ENCODE data around the gene ZNF414. TPM values are rescaled to one million over a fixed set of nuclear protein-coding genes. Genes with fewer than 3 reads are reported as not detected.
A peak's percentile ranks its signal among the peaks of the same experiment; 100 is the strongest.

ZNF414 gene
- polyA plus RNA-seq, 1 donor, result 21.6 TPM

GRCh38 chr19:8539621-8540149, 25.7 kb upstream of the ZNF414 start:
- no peaks in the 10 kb centered on the region for H3K36me3 ChIP-seq (ENCODE audit: control insufficient read depth, insufficient read depth, low read length)
- H3K9me3 ChIP-seq (ENCODE audit: control insufficient read depth, low read depth, low read length), result no peaks in the 10 kb centered on the region
- H3K4me3 ChIP-seq (ENCODE audit: low read length), result no peak overlapping the region
- WGBS (ENCODE audit: insufficient coverage, low lambda C conversion rate), result no CpG with 5 or more reads among the region's 12 CpGs
- H3K27me3 ChIP-seq (ENCODE audit: control insufficient read depth, insufficient read depth, low read length), result no peaks in the 10 kb centered on the region
- DNase-seq, result no peak
- no peaks in the 10 kb centered on the region for H3K4me1 ChIP-seq (ENCODE audit: control insufficient read depth, insufficient read depth, low read length)
- no peak overlapping the region for H3K27ac ChIP-seq (ENCODE audit: low read length)

DNA sequence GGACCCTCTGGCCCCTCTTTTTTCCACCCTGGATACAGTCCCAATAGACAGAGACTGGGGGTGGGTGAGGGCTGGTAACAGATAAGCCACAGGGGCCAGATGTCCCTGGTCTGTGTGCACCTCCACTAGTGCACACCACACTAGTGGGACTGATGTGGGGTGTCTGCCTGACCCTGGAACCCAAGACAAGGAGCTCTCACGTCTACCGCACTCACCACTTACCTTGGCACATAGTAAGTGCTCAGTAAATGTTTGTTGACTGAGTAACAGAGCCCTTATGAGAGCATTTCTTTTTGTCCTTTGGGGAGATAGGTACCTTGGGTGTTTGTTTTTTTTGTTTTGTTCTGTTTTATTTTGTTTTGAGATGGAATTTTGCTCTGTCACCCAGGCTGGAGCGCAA, 23.1 kb upstream of the ZNF414 start:
- H3K27me3 ChIP-seq (ENCODE audit: control insufficient read depth, insufficient read depth, low read length), result no peaks in the 10 kb centered on the region
- no CpG with 5 or more reads among the region's 3 CpGs for WGBS (ENCODE audit: insufficient coverage, low lambda C conversion rate)
- no peak overlapping the region for H3K27ac ChIP-seq (ENCODE audit: low read length)
- H3K4me1 ChIP-seq (ENCODE audit: control insufficient read depth, insufficient read depth, low read length), result peaks cover 7% of the 10 kb centered on the region
- H3K4me3 ChIP-seq (ENCODE audit: low read length), result no peak overlapping the region
- no peaks in the 10 kb centered on the region for H3K9me3 ChIP-seq (ENCODE audit: control insufficient read depth, low read depth, low read length)
- H3K36me3 ChIP-seq (ENCODE audit: control insufficient read depth, insufficient read depth, low read length), result no peaks in the 10 kb centered on the region
- no peak for DNase-seq

GRCh38 chr19:8536282-8536681, 22.3 kb upstream of the ZNF414 start:
- Histone ChIP-seq H3K27me3 (ENCODE audit: control insufficient read depth, insufficient read depth, low read length) (no peaks in the 10 kb centered on the region), H3K27ac (ENCODE audit: low read length) (no peak overlapping the region), H3K36me3 (ENCODE audit: control insufficient read depth, insufficient read depth, low read length) (no peaks in the 10 kb centered on the region), H3K4me1 (ENCODE audit: control insufficient read depth, insufficient read depth, low read length) (peaks cover 11% of the 10 kb centered on the region), H3K4me3 (ENCODE audit: low read length) (no peak overlapping the region), H3K9me3 (ENCODE audit: control insufficient read depth, low read depth, low read length) (no peaks in the 10 kb centered on the region)
- no CpG with 5 or more reads among the region's 22 CpGs for WGBS (ENCODE audit: insufficient coverage, low lambda C conversion rate)
- DNase-seq, result no peak

DNA sequence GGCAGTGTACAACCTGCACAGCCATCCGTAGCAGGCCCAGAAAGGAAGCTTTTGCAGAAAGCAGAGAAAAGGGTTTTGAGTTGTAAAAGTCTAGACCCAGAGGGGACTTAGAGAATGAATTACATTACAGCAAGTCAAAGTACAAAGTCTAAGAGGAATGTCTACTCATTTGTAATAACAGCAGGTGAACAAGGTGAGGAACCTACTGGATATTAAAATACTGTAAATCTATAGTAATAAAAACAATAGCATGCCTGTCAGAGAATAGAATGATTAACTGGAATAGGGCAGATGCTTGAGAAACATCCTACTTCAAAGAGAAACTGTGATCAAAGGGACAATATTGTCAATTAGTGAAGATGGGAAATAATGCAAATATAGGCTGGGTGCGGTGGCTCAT, 18.3 kb upstream of the ZNF414 start:
- 0% methylated on average over 1 of the region's 2 CpGs for WGBS (ENCODE audit: insufficient coverage, low lambda C conversion rate)
- Histone ChIP-seq H3K4me3 (ENCODE audit: low read length) (no peak overlapping the region), H3K27ac (ENCODE audit: low read length) (peak overlapping the region; percentile 56), H3K9me3 (ENCODE audit: control insufficient read depth, low read depth, low read length) (peaks cover 7% of the 10 kb centered on the region), H3K36me3 (ENCODE audit: control insufficient read depth, insufficient read depth, low read length) (no peaks in the 10 kb centered on the region), H3K27me3 (ENCODE audit: control insufficient read depth, insufficient read depth, low read length) (no peaks in the 10 kb centered on the region), H3K4me1 (ENCODE audit: control insufficient read depth, insufficient read depth, low read length) (peaks cover 27% of the 10 kb centered on the region)
- peak in 1 of 2 donors; percentile 85 for DNase-seq

GRCh38 chr19:8531470-8531869, 17.5 kb upstream of the ZNF414 start:
- H3K4me1 ChIP-seq (ENCODE audit: control insufficient read depth, insufficient read depth, low read length), result peaks cover 33% of the 10 kb centered on the region
- no CpG with 5 or more reads among the region's 7 CpGs for WGBS (ENCODE audit: insufficient coverage, low lambda C conversion rate)
- H3K36me3 ChIP-seq (ENCODE audit: control insufficient read depth, insufficient read depth, low read length), result no peaks in the 10 kb centered on the region
- H3K27me3 ChIP-seq (ENCODE audit: control insufficient read depth, insufficient read depth, low read length), result no peaks in the 10 kb centered on the region
- H3K27ac ChIP-seq (ENCODE audit: low read length), result no peak overlapping the region
- peaks cover 7% of the 10 kb centered on the region for H3K9me3 ChIP-seq (ENCODE audit: control insufficient read depth, low read depth, low read length)
- no peak overlapping the region for H3K4me3 ChIP-seq (ENCODE audit: low read length)
- DNase-seq, result no peak

DNA sequence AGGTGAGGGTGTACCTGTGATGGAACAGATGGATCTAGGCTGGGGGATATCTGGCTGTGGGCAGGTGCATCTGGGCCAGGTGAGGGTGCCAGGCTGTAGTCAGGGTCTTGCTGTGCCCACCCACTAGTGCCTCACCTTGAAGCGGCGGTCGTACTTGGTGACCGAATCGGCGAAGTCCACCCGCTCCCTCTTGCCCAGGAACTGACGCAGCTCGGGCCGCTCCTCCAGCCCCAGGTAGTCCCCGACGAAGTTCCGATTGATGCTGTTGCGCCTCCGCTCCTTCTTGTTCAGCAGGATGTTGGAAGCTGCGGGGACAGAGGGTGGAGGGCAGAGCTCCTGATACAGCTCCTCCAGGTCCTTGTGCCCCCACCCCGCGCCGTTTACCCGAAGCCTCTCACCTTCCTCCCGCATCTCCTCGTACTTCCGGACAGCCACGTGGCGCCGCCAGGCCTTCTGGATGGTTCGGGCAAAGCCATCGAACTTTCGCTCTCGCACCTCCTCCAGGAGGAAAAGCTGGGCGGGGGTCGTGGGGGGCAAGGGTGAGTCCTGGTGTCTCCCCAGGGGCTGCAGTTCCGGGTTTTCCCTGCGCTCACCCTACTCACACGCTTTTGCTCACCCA, 16.2 kb upstream of the ZNF414 start:
- Histone ChIP-seq H3K27me3 (ENCODE audit: control insufficient read depth, insufficient read depth, low read length) (no peaks in the 10 kb centered on the region), H3K4me3 (ENCODE audit: low read length) (no peak overlapping the region), H3K27ac (ENCODE audit: low read length) (no peak overlapping the region), H3K9me3 (ENCODE audit: control insufficient read depth, low read depth, low read length) (peaks cover 7% of the 10 kb centered on the region), H3K4me1 (ENCODE audit: control insufficient read depth, insufficient read depth, low read length) (peaks cover 33% of the 10 kb centered on the region), H3K36me3 (ENCODE audit: control insufficient read depth, insufficient read depth, low read length) (no peaks in the 10 kb centered on the region)
- DNase-seq, result no peak
- WGBS (ENCODE audit: insufficient coverage, low lambda C conversion rate), result no CpG with 5 or more reads among the region's 35 CpGs

DNA sequence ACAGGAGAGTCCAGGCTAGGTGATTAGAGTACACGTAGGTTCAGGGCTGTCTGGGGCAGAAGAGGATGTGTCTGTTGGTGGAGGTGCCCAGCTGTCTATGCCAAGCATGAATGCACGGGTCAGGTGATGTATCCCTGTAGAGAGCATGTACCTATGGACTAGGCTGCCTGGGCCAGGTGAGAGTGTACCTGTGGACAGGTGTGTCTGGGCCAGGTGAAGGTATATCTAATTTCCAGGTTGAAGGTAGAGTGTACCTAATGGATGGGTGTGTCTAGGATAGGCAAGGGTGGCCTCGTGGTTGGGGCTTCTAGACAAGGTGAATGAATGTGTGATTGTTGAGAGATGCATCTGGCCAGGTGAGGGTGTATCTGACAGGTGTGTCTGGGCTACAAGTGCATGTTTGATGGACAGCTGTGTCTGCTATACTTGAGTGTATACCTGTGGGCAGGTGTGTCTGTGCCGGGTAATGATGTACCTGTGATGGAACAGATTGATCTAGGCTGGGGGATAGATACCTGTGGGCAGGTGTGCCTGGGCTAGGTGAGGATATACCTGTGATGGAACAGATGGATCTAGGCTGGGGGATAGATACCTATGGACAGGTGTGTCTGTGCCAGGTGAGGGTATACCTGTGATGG, 15.5 kb upstream of the ZNF414 start:
- Histone ChIP-seq H3K4me3 (ENCODE audit: low read length) (no peak overlapping the region), H3K27me3 (ENCODE audit: control insufficient read depth, insufficient read depth, low read length) (no peaks in the 10 kb centered on the region), H3K4me1 (ENCODE audit: control insufficient read depth, insufficient read depth, low read length) (peaks cover 33% of the 10 kb centered on the region), H3K9me3 (ENCODE audit: control insufficient read depth, low read depth, low read length) (peaks cover 7% of the 10 kb centered on the region), H3K27ac (ENCODE audit: low read length) (peak overlapping the region; percentile 29), H3K36me3 (ENCODE audit: control insufficient read depth, insufficient read depth, low read length) (no peaks in the 10 kb centered on the region)
- 60% methylated on average over 1 of the region's 4 CpGs for WGBS (ENCODE audit: insufficient coverage, low lambda C conversion rate)
- DNase-seq, result peak in 1 of 2 donors; percentile 36

GRCh38 chr19:8528500-8528899, 14.5 kb upstream of the ZNF414 start:
- Histone ChIP-seq H3K9me3 (ENCODE audit: control insufficient read depth, low read depth, low read length) (peaks cover 7% of the 10 kb centered on the region), H3K27ac (ENCODE audit: low read length) (no peak overlapping the region), H3K4me3 (ENCODE audit: low read length) (no peak overlapping the region), H3K36me3 (ENCODE audit: control insufficient read depth, insufficient read depth, low read length) (no peaks in the 10 kb centered on the region), H3K27me3 (ENCODE audit: control insufficient read depth, insufficient read depth, low read length) (no peaks in the 10 kb centered on the region), H3K4me1 (ENCODE audit: control insufficient read depth, insufficient read depth, low read length) (peaks cover 33% of the 10 kb centered on the region)
- no CpG with 5 or more reads among the region's 4 CpGs for WGBS (ENCODE audit: insufficient coverage, low lambda C conversion rate)
- DNase-seq, result peak in 1 of 2 donors; percentile 66

DNA sequence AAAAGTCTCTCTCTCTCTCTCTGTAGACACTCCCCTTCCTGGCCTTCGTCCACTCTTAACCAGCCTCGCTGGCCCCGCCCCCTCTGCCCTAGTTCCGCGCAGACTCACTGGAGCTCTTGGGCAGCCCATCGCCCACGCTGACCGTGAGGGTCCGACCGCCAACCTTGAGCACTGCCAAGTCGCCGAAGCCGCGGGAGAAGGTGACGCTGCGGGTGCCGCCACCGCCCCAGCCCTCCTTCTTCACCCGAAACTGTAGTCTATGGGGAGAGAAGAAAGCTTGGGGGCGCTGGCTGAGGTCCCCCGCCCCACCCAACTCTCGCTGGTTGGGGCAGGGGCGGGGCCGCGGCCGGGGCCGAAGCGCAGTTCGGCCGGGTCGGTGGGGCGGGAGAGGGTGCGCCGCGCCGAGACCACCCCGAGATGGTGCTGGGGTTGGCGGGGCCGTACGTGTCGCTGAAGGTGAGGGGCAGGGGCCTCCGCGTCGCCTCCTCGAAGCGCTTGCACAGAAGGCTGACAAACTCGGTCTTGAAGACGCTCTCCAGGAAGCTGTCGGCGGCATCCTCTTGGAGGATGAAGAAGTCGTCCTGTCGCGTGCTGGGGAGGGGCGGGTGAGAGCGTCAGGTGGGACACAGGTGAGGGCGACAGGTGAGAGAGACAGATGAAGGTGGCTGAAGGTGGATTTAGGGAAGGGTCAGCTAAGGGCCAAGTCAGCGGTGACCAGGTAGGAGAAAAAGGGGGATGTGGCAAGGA, 12.6 kb upstream of the ZNF414 start:
- H3K9me3 ChIP-seq (ENCODE audit: control insufficient read depth, low read depth, low read length), result peaks cover 7% of the 10 kb centered on the region
- H3K27me3 ChIP-seq (ENCODE audit: control insufficient read depth, insufficient read depth, low read length), result no peaks in the 10 kb centered on the region
- H3K27ac ChIP-seq (ENCODE audit: low read length), result peak overlapping the region; percentile 86
- DNase-seq, result peak; percentile 91
- 71% methylated on average over 1 of the region's 57 CpGs for WGBS (ENCODE audit: insufficient coverage, low lambda C conversion rate)
- H3K36me3 ChIP-seq (ENCODE audit: control insufficient read depth, insufficient read depth, low read length), result no peaks in the 10 kb centered on the region
- H3K4me1 ChIP-seq (ENCODE audit: control insufficient read depth, insufficient read depth, low read length), result peaks cover 25% of the 10 kb centered on the region
- peak overlapping the region; percentile 96 for H3K4me3 ChIP-seq (ENCODE audit: low read length)

GRCh38 chr19:8525401-8525684, 11.4 kb upstream of the ZNF414 start:
- Histone ChIP-seq H3K27ac (ENCODE audit: low read length) (peak overlapping the region; percentile 82), H3K4me1 (ENCODE audit: control insufficient read depth, insufficient read depth, low read length) (peaks cover 31% of the 10 kb centered on the region), H3K27me3 (ENCODE audit: control insufficient read depth, insufficient read depth, low read length) (no peaks in the 10 kb centered on the region), H3K36me3 (ENCODE audit: control insufficient read depth, insufficient read depth, low read length) (no peaks in the 10 kb centered on the region), H3K9me3 (ENCODE audit: control insufficient read depth, low read depth, low read length) (peaks cover 5% of the 10 kb centered on the region), H3K4me3 (ENCODE audit: low read length) (peak overlapping the region; percentile 48)
- WGBS (ENCODE audit: insufficient coverage, low lambda C conversion rate), result 0% methylated on average over 1 of the region's 15 CpGs
- DNase-seq, result no peak
